H4 (cell line): ENCODE measurements around the gene OR52E8. TPM values are rescaled to one million over a fixed set of nuclear protein-coding genes. Genes with fewer than 3 reads are reported as not detected.

Source experiments
- DNase-seq: peaks from one replicate; pipeline ENCODE4 v3.0.0-alpha.2; 2015; ENCODE audit warnings: low spot score
- total RNA-seq: library from RNA; depleted of rRNA; stranded (reverse); fragments of >200 nt; shearing (Covaris generic); gene quantifications from 2 replicates; pipeline ENCODE4 v1.2.3, GENCODE V29; 2014; rRNA removed

Gene OR52E8
- total RNA-seq, 1 experiment from 2014 or later: not detected

- peak; percentile 76 for DNase-seq
Measured at GRCh38 chr11:5808500-5809121, 48.9 kb downstream of the OR52E8 start, which contains the start of gene OR52N2. OR52N2 (plus strand) TSS chr11:5808924; CDS start chr11:5820336, 11,412 bp downstream.

GRCh38 chr11:5807580-5807979 lies 49.9 kb downstream of the OR52E8 start:
- DNase-seq: no peak

Other genes starting within 250 kb of the OR52E8 start
- gene TRIM34, start 232.7 kb downstream of the OR52E8 start, total RNA-seq: 14.4 and 19.1 TPM in 2 replicates
- 36.5 and 38.1 TPM in 2 replicates for gene TRIM5, start 172.6 kb downstream of the OR52E8 start, total RNA-seq
- 62.8 and 69.6 TPM in 2 replicates for gene TRIM22, start 167.9 kb downstream of the OR52E8 start, total RNA-seq
- not detected in 2 replicates for gene OR56B1, start 121.2 kb downstream of the OR52E8 start, total RNA-seq
- gene OR52N4, start 103.4 kb downstream of the OR52E8 start, total RNA-seq: not detected in 2 replicates
- not detected in 2 replicates for gene OR52N5, start 74.3 kb downstream of the OR52E8 start, total RNA-seq
- gene OR52N1, start 66.4 kb downstream of the OR52E8 start, total RNA-seq: not detected in 2 replicates
- gene OR52N2, start 48.8 kb downstream of the OR52E8 start, total RNA-seq: not detected in 2 replicates
- gene OR52E6, start 15.8 kb downstream of the OR52E8 start, total RNA-seq: not detected in 2 replicates
- not detected in 2 replicates for gene OR52E4, start 22.9 kb upstream of the OR52E8 start, total RNA-seq
- not detected in 2 replicates for gene OR52E5, start 35.5 kb upstream of the OR52E8 start, total RNA-seq
- gene OR56A3, start 84.6 kb upstream of the OR52E8 start, total RNA-seq: not detected in 2 replicates
- not detected in 2 replicates for gene OR56A5, start 110.8 kb upstream of the OR52E8 start, total RNA-seq
- not detected in 2 replicates for gene OR52L1, start 129.3 kb upstream of the OR52E8 start, total RNA-seq
- not detected in 2 replicates for gene OR56A4, start 149.3 kb upstream of the OR52E8 start, total RNA-seq
- gene OR56A1, start 173.1 kb upstream of the OR52E8 start, total RNA-seq: 0.04 TPM in 1 of 2 replicates, not detected in the other
- gene OR56B4, start 250.0 kb upstream of the OR52E8 start, total RNA-seq: not detected in 2 replicates